ENCODE data around the gene ABCA12.
"Not testable (repeated sequence)": the region's sequence is repeated elsewhere in the genome, so short reads cannot be mapped to it uniquely, and the experiment has no call there.

Gene ABCA12

GRCh38 chr2:215138479-215138878 lies at the start of gene ABCA12:
ABCA12 (minus strand) TSS chr2:215138626; CDS start chr2:215138208, 418 bp downstream.
- DNase-seq = no peak

- no peak for DNase-seq
Measured at GRCh38 chr2:215188078-215188477, 49.7 kb upstream of the ABCA12 start.

GRCh38 chr2:215186021-215186420 lies 47.6 kb upstream of the ABCA12 start:
- no peak for DNase-seq

GRCh38 chr2:215178121-215178520 lies 39.7 kb upstream of the ABCA12 start:
- no peak for DNase-seq

- DNase-seq = no peak
Measured at GRCh38 chr2:215171796-215172195, 33.4 kb upstream of the ABCA12 start.

- no peak for DNase-seq
Measured at GRCh38 chr2:215171151-215171550, 32.7 kb upstream of the ABCA12 start.

- not testable (repeated sequence) for DNase-seq
Measured at GRCh38 chr2:215166505-215166904, 28.1 kb upstream of the ABCA12 start.

- DNase-seq = not testable (repeated sequence)
Measured at GRCh38 chr2:215163319-215163718, 24.9 kb upstream of the ABCA12 start.

- DNase-seq = no peak
Measured at GRCh38 chr2:215161301-215161829, 22.9 kb upstream of the ABCA12 start.

GRCh38 chr2:215160081-215160480 lies 21.7 kb upstream of the ABCA12 start:
- peak; percentile 19 for DNase-seq

GRCh38 chr2:215156453-215156852 lies 18.0 kb upstream of the ABCA12 start:
- DNase-seq = no peak

GRCh38 chr2:215149894-215150293 lies 11.5 kb upstream of the ABCA12 start:
- no peak for DNase-seq

GRCh38 chr2:215149486-215149885 lies 11.1 kb upstream of the ABCA12 start:
- no peak for DNase-seq

GRCh38 chr2:215149060-215149459 lies 10.6 kb upstream of the ABCA12 start:
- DNase-seq = no peak

- no peak for DNase-seq
Measured at GRCh38 chr2:215145611-215146010, 7.2 kb upstream of the ABCA12 start.

- no peak for DNase-seq
Measured at GRCh38 chr2:215144106-215144875, 5.9 kb upstream of the ABCA12 start.

- no peak for DNase-seq
Measured at GRCh38 chr2:215143458-215143857, 5.0 kb upstream of the ABCA12 start.

GRCh38 chr2:215141706-215142105 lies 3.3 kb upstream of the ABCA12 start:
- DNase-seq = no peak

- no peak for DNase-seq
Measured at GRCh38 chr2:215140166-215140707, 1.8 kb upstream of the ABCA12 start.

GRCh38 chr2:215137741-215138340 lies 585 bp downstream of the ABCA12 start:
- DNase-seq = no peak

GRCh38 chr2:215137329-215137686 lies 1.1 kb downstream of the ABCA12 start:
- DNase-seq = no peak

- no peak for DNase-seq
Measured at GRCh38 chr2:215136669-215137328, 1.6 kb downstream of the ABCA12 start.

- DNase-seq = no peak
Measured at GRCh38 chr2:215120401-215120800, 18.0 kb downstream of the ABCA12 start.

GRCh38 chr2:215119847-215120246 lies 18.6 kb downstream of the ABCA12 start:
- no peak for DNase-seq

Measured in retina (tissue), 1 donor.